Glutamatergic neuron (in vitro differentiated cells): ENCODE results near the gene ABCA8. TPM values are rescaled to one million over a fixed set of nuclear protein-coding genes. Genes with fewer than 3 reads are reported as not detected.

Source experiments
- DNase-seq: peaks from one replicate; pipeline ENCODE4 v3.0.0; 2022
- H3K27ac Mint-ChIP-seq: one replicate; pipeline ENCODE4 v1.8.0; 2020; ENCODE audit warnings: mild to moderate bottlenecking, mixed read lengths, inconsistent platforms; ENCODE audit not compliant: unreplicated experiment
- H3K27me3 Mint-ChIP-seq: one replicate; pipeline ENCODE4 v1.8.0; 2020; ENCODE audit warnings: mild to moderate bottlenecking, moderate library complexity, mixed read lengths, inconsistent platforms; ENCODE audit not compliant: unreplicated experiment
- H3K36me3 Mint-ChIP-seq: one replicate; pipeline ENCODE4 v1.8.0; 2020; ENCODE audit warnings: mild to moderate bottlenecking, mixed read lengths, inconsistent platforms; ENCODE audit not compliant: unreplicated experiment
- H3K4me1 Mint-ChIP-seq: one replicate; pipeline ENCODE4 v1.8.0; 2020; ENCODE audit warnings: mild to moderate bottlenecking, low read depth, mixed read lengths, inconsistent platforms; ENCODE audit not compliant: unreplicated experiment
- H3K4me3 Mint-ChIP-seq: one replicate; pipeline ENCODE4 v1.8.0; 2020; ENCODE audit warnings: mild to moderate bottlenecking, mixed read lengths, inconsistent platforms; ENCODE audit not compliant: unreplicated experiment
- H3K9me3 Mint-ChIP-seq: one replicate; pipeline ENCODE4 v1.8.0; 2020; ENCODE audit warnings: mild to moderate bottlenecking, moderate library complexity, mixed read lengths, inconsistent platforms; ENCODE audit not compliant: unreplicated experiment
- CTCF ChIP-seq: fragments of 200-600 bp; sonication (generic); IDR thresholded peaks from one replicate; pipeline ENCODE4 v1.5.0; 2021; ENCODE audit not compliant: partially characterized antibody, unreplicated experiment
- total RNA-seq: library from RNA; stranded (reverse); fragmentation: NEBNext Ultra II Directional; extraction: Animal tissue kit (Norgen Biotek cat#: 25700); gene quantifications from one replicate; pipeline ENCODE4 v1.2.1, GENCODE V29; 2021; ENCODE audit not compliant: unreplicated experiment

Gene ABCA8
- total RNA-seq, 1 donor from 2014 or later, result not detected

GRCh38 chr17:68981288-68981687 lies 26.1 kb upstream of the ABCA8 start:
- H3K4me3 Mint-ChIP-seq, result no peak overlapping the region
- no peak overlapping the region for H3K27ac Mint-ChIP-seq
- DNase-seq, result no peak
- no peak for TF ChIP-seq CTCF
- no peaks in the 10 kb centered on the region for H3K9me3 Mint-ChIP-seq
- no peaks in the 10 kb centered on the region for H3K27me3 Mint-ChIP-seq
- H3K36me3 Mint-ChIP-seq, result no peaks in the 10 kb centered on the region
- no peaks in the 10 kb centered on the region for H3K4me1 Mint-ChIP-seq

DNA sequence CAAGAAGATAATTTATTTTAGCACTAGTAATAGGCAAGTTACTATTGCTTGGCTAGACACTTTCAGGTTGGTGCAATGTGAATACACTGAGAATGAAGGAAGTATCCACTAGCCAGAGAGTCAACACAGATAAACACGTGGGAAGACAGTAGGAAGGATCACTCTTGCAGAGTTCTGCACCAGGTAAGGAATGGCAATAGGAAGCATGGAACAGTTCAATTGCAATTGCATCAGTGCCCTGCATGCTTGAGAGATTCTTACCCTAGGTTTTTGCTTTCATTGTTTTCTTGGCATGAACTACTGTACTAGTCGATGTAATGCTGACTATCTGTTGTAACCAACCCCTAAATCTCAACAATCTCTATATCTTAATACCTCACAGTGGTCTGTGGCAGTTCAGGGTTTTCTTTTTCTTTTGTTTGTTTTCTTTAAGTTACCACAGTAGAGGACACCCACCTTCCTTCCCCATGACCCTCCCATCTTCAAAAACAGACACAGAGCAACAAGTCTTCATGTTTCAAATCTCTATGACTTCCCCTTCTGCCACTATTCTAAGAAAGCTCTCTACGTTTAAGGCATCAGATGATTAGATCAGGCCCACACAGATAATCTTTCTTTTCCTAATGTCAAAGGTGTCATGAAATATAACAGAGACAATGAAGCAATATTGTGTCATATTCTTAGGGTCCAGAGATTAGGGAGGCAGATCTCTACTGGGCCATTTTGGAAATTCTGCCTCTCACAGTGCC lies 18.1 kb upstream of the ABCA8 start:
- Mint-ChIP-seq H3K36me3 (no peaks in the 10 kb centered on the region), H3K27me3 (peaks cover 3% of the 10 kb centered on the region), H3K27ac (no peak overlapping the region), H3K4me3 (no peak overlapping the region), H3K9me3 (no peaks in the 10 kb centered on the region), H3K4me1 (no peaks in the 10 kb centered on the region)
- DNase-seq, result no peak
- no peak for TF ChIP-seq CTCF

DNA sequence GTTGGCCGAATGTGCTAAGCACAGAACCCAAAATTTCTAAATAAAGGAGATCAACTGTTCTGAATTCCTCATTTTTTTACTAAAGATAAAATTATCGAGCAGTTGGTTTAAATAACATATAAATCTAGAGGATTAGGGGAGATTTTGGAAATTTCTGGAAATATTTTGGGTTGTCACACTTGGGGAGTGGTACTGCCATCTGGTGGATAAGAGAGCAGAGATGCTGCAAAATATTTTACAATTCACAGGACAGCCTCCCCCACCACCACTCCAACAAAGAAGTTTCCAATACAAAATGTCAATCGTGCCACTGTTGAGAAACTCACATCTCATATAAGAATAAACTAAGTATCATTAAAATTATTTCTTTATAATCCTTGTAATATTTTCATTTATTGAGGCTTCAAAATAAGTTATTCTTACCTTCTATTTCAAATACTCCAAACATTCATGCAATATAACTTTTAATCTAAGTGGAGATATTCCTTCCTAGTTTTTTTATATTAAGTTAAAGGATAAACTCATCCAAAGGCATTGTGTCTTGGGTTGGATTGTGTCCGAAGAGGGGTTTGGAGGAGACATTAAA lies 17.0 kb upstream of the ABCA8 start:
- no peaks in the 10 kb centered on the region for H3K4me1 Mint-ChIP-seq
- no peak overlapping the region for H3K27ac Mint-ChIP-seq
- no peak overlapping the region for H3K4me3 Mint-ChIP-seq
- no peaks in the 10 kb centered on the region for H3K36me3 Mint-ChIP-seq
- DNase-seq, result no peak
- TF ChIP-seq CTCF, result peak; percentile 60
- peaks cover 3% of the 10 kb centered on the region for H3K27me3 Mint-ChIP-seq
- H3K9me3 Mint-ChIP-seq, result no peaks in the 10 kb centered on the region

DNA sequence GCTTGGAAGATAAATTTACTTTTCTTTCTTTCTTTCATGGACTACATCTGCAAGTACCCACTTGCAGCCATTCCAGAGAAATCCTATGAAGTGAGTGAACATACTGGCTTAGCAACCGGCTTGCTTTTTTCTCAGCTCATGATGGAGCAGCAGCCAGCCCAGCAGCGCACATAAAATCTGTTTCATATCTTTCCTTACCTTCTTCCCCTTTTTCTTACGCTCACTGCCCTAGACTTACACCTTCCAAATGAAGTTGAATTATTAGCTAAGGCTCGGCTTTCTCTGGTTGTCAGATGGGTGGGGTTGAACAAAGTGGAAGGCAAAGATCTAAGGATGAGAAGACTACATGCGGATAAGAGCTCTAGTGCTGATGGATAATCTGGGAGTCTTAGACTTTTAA lies 13.9 kb upstream of the ABCA8 start:
- Mint-ChIP-seq H3K4me3 (no peak overlapping the region), H3K9me3 (no peaks in the 10 kb centered on the region), H3K27me3 (no peaks in the 10 kb centered on the region), H3K36me3 (no peaks in the 10 kb centered on the region), H3K27ac (no peak overlapping the region), H3K4me1 (no peaks in the 10 kb centered on the region)
- no peak for DNase-seq
- no peak for TF ChIP-seq CTCF

GRCh38 chr17:68963958-68964357 lies 8.8 kb upstream of the ABCA8 start:
- no peak overlapping the region for H3K4me3 Mint-ChIP-seq
- no peak for DNase-seq
- no peak for TF ChIP-seq CTCF

More at GRCh38 chr17:68963958-68964357, 8.8 kb upstream of the ABCA8 start:
- H3K9me3 Mint-ChIP-seq, result peaks cover 6% of the 10 kb centered on the region
- H3K4me1 Mint-ChIP-seq, result peaks cover 8% of the 10 kb centered on the region
- no peak overlapping the region for H3K27ac Mint-ChIP-seq
- H3K27me3 Mint-ChIP-seq, result no peaks in the 10 kb centered on the region
- no peaks in the 10 kb centered on the region for H3K36me3 Mint-ChIP-seq
